GM23248 (cell line): ENCODE measurements around the gene VPS52. TPM values are rescaled to one million over a fixed set of nuclear protein-coding genes. Genes with fewer than 3 reads are reported as not detected.
"Not testable (repeated sequence)": the region's sequence is repeated elsewhere in the genome, so short reads cannot be mapped to it uniquely, and the experiment has no call there.

Experiments used
- DNase-seq: peaks from one replicate; pipeline ENCODE4 v3.0.0-alpha.2; 2015
- H2AFZ ChIP-seq: fragments of 200-600 bp; sonication (generic); 2 replicates; pipeline ENCODE4 v1.6.1; 2016; ENCODE audit warnings: antibody characterized with exemption
- H3F3A ChIP-seq: fragments of 200-600 bp; sonication (generic); 2 replicates; pipeline ENCODE4 v1.6.1; 2016; ENCODE audit warnings: mild to moderate bottlenecking, antibody characterized with exemption, mixed run types; ENCODE audit not compliant: insufficient read depth
- H3K27ac ChIP-seq: fragments of 200-600 bp; sonication (generic); 2 replicates; pipeline ENCODE4 v1.5.1; 2016; ENCODE audit warnings: mild to moderate bottlenecking
- H3K27me3 ChIP-seq: fragments of 200-600 bp; sonication (generic); replicated peaks from 2 replicates; pipeline ENCODE4 v1.6.1; 2016; ENCODE audit warnings: mild to moderate bottlenecking; ENCODE audit not compliant: insufficient read depth
- H3K36me3 ChIP-seq: fragments of 200-600 bp; sonication (generic); 2 replicates; pipeline ENCODE4 v1.6.1; 2016; ENCODE audit warnings: low read depth, mild to moderate bottlenecking
- H3K4me1 ChIP-seq: fragments of 200-600 bp; sonication (generic); 2 replicates; pipeline ENCODE4 v1.6.1; 2016; ENCODE audit warnings: mild to moderate bottlenecking; ENCODE audit not compliant: insufficient read depth
- H3K4me2 ChIP-seq: fragments of 200-600 bp; sonication (generic); one replicate; pipeline ENCODE4 v1.6.1; 2016; ENCODE audit warnings: mild to moderate bottlenecking; ENCODE audit not compliant: unreplicated experiment
- H3K4me3 ChIP-seq: fragments of 200-600 bp; sonication (generic); 2 replicates; pipeline ENCODE4 v1.5.1; 2016; ENCODE audit warnings: mild to moderate bottlenecking
- H3K79me2 ChIP-seq: fragments of 200-600 bp; sonication (generic); 2 replicates; pipeline ENCODE4 v1.6.1; 2016; ENCODE audit warnings: mild to moderate bottlenecking; ENCODE audit not compliant: insufficient read depth
- H3K9ac ChIP-seq: fragments of 200-600 bp; sonication (generic); 2 replicates; pipeline ENCODE4 v1.6.1; 2016; ENCODE audit warnings: mild to moderate bottlenecking
- H3K9me2 ChIP-seq: fragments of 200-600 bp; sonication (generic); 2 replicates; pipeline ENCODE4 v1.6.1; 2016; ENCODE audit warnings: mixed run types, mild to moderate bottlenecking, moderate library complexity; ENCODE audit not compliant: insufficient read depth
- H3K9me3 ChIP-seq: fragments of 200-600 bp; sonication (generic); one replicate; pipeline ENCODE4 v1.6.1; 2017; ENCODE audit warnings: low read depth
- H4K20me1 ChIP-seq: fragments of 200-600 bp; sonication (generic); 2 replicates; pipeline ENCODE4 v1.6.0; 2016; ENCODE audit not compliant: insufficient read depth
- EZH2 ChIP-seq: fragments of 200-600 bp; sonication (generic); IDR thresholded peaks from 2 replicates; pipeline ENCODE4 v1.6.1; 2018; ENCODE audit warnings: antibody characterized with exemption, mild to moderate bottlenecking; ENCODE audit not compliant: insufficient read depth, poor library complexity, severe bottlenecking
- EZH2phosphoT487 ChIP-seq: fragments of 200-600 bp; sonication (generic); IDR thresholded peaks from 2 replicates; pipeline ENCODE4 v1.6.1; 2018; ENCODE audit warnings: antibody characterized with exemption, moderate library complexity, mild to moderate bottlenecking, low read depth; ENCODE audit not compliant: insufficient read depth
- WGBS, 2 experiments: methylation state at CpG; one replicate each; pipeline ENCODE4 v1.1.6; 2015 to 2017; ENCODE audit warnings: low lambda C conversion rate in 2 of 2, low coverage in 1 of 2; ENCODE audit errors: missing lambda C conversion rate in 2 of 2; 5-methylcytosine and 5-hydroxymethylcytosine counted together
- in situ Hi-C: fragments of 300-500 bp; cut with MboI; formaldehyde crosslinking; loops from 2 replicates; pipeline ENCODE4 v1.15.0; 2020
- polyA plus RNA-seq: library from polyadenylated mRNA; unstranded; fragments of >200 nt; fragmentation: Nextera tagmentation; extraction: Ambion mirVana; gene quantifications from 2 replicates; pipeline ENCODE4 v1.2.1, GENCODE V29; 2016
- total RNA-seq: library from RNA; depleted of rRNA; stranded (reverse); fragments of >200 nt; shearing (Covaris generic); gene quantifications from 2 replicates; pipeline ENCODE4 v1.2.3, GENCODE V29; 2014

The VPS52 gene
- total and polyA plus RNA-seq, 2 experiments from 2014 or later = 32.3 to 33.9 TPM

GRCh38 chr6:33236852-33237251 lies 34.8 kb downstream of the VPS52 start:
- H3K9me3 ChIP-seq = no peaks in the 10 kb centered on the region
- no peaks in the 10 kb centered on the region for H4K20me1 ChIP-seq
- H3K4me3 ChIP-seq = no peak overlapping the region
- H3K79me2 ChIP-seq = no peaks in the 10 kb centered on the region
- peaks cover 27% of the 10 kb centered on the region for H3K27me3 ChIP-seq
- H3K36me3 ChIP-seq = no peaks in the 10 kb centered on the region
- no peaks in the 10 kb centered on the region for H3K9me2 ChIP-seq
- DNase-seq = no peak
- TF ChIP-seq EZH2phosphoT487 (no peak), EZH2 (no peak)
- no peaks in the 10 kb centered on the region for H3K4me1 ChIP-seq
- no peak overlapping the region for H3K4me2 ChIP-seq
- H3K27ac ChIP-seq = no peak overlapping the region
- WGBS, 2 experiments = 59 to 66% methylated on average over 6 of the region's 6 CpGs
- no peaks in the 10 kb centered on the region for H3F3A ChIP-seq
- H2AFZ ChIP-seq = no peak overlapping the region
- in situ Hi-C loops = no loop called here
- H3K9ac ChIP-seq = no peak overlapping the region

DNA sequence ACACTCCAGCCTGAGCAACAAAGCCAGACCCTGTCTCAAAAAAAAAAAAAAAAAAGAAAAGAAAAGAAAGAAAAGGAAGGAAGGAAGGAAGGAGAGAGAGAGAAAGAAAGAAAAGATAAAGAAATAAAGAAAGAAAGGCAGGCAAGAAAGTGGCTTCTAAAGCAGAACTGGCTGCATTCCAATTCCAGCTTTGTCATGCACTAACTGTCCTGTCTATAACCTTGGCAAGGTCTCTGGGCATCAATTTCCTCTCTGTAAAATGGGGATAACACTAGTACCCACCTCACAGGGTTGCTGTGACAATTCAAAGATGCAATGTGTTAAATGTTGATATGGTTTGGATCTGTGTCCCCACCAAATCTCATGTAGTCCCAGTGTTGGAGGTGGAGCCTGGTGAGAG lies 35.3 kb downstream of the VPS52 start:
- H3K9me3 ChIP-seq = no peaks in the 10 kb centered on the region
- H4K20me1 ChIP-seq = no peaks in the 10 kb centered on the region
- no peak overlapping the region for H3K27ac ChIP-seq
- H3K4me3 ChIP-seq = no peak overlapping the region
- no peaks in the 10 kb centered on the region for H3K9me2 ChIP-seq
- no peak overlapping the region for H3K4me2 ChIP-seq
- peaks cover 31% of the 10 kb centered on the region for H3K27me3 ChIP-seq
- H3F3A ChIP-seq = no peaks in the 10 kb centered on the region
- H3K36me3 ChIP-seq = no peaks in the 10 kb centered on the region
- H2AFZ ChIP-seq = no peak overlapping the region
- H3K79me2 ChIP-seq = no peaks in the 10 kb centered on the region
- no peak overlapping the region for H3K9ac ChIP-seq
- no peaks in the 10 kb centered on the region for H3K4me1 ChIP-seq
- in situ Hi-C loops = no loop called here
- TF ChIP-seq EZH2 (no peak), EZH2phosphoT487 (no peak)
- no peak for DNase-seq

- WGBS, 2 experiments = 10% methylated on average over 6 of the region's 6 CpGs
- no peaks in the 10 kb centered on the region for H3F3A ChIP-seq
- TF ChIP-seq EZH2 (no peak), EZH2phosphoT487 (no peak)
- no peaks in the 10 kb centered on the region for H3K79me2 ChIP-seq
- no peak overlapping the region for H2AFZ ChIP-seq
- H3K9me3 ChIP-seq = no peaks in the 10 kb centered on the region
- no peak overlapping the region for H3K4me3 ChIP-seq
- no peaks in the 10 kb centered on the region for H3K9me2 ChIP-seq
- H3K9ac ChIP-seq = no peak overlapping the region
- H3K4me1 ChIP-seq = no peaks in the 10 kb centered on the region
- no peak for DNase-seq
- peaks cover 38% of the 10 kb centered on the region for H3K27me3 ChIP-seq
- in situ Hi-C loops = no loop called here
- H3K27ac ChIP-seq = no peak overlapping the region
- H3K36me3 ChIP-seq = no peaks in the 10 kb centered on the region
- H3K4me2 ChIP-seq = no peak overlapping the region
- no peaks in the 10 kb centered on the region for H4K20me1 ChIP-seq
These were observed 36.4 kb downstream of the VPS52 start for GRCh38 chr6:33235221-33235634.

GRCh38 chr6:33226503-33227120 lies 45.1 kb downstream of the VPS52 start:
- in situ Hi-C loops, H3K36me3 ChIP-seq, DNase-seq, H3F3A ChIP-seq, H2AFZ ChIP-seq, H3K27ac ChIP-seq, H3K79me2 ChIP-seq, H3K4me1 ChIP-seq, H3K9me3 ChIP-seq, H3K9ac ChIP-seq, H3K4me3 ChIP-seq, H4K20me1 ChIP-seq, H3K4me2 ChIP-seq, H3K9me2 ChIP-seq: not testable (repeated sequence)
- 28 to 34% methylated on average over 14 of the region's 14 CpGs for WGBS, 2 experiments
- peaks cover 26% of the 10 kb centered on the region for H3K27me3 ChIP-seq

DNA sequence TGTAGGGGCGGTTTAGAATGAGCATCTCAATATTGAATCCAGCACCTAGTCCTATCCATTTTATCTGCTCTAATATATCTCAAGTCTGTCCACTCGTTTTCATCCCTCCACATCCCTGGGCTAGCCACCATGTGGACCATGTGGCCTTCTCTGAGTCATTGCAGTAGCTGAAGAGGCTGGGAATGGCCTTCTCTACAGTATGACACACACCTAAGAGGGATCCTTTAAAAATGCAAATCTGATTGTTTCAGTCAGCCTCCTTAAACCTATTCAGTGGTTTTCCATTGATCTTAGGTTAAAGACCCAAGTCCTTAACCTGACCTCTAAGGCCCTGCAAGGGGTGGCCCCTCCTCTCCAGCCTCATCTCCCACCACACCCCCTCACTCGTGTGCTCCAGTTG lies 54.0 kb downstream of the VPS52 start:
- Histone ChIP-seq H3K9me3 (no peaks in the 10 kb centered on the region), H3K9ac (no peak overlapping the region), H2AFZ (no peak overlapping the region), H3K4me3 (no peak overlapping the region), H3K4me2 (no peak overlapping the region), H4K20me1 (no peaks in the 10 kb centered on the region), H3K27me3 (peaks cover 7% of the 10 kb centered on the region; the same call in 1 of the 2 replicates), H3F3A (peaks cover 9% of the 10 kb centered on the region; the same call in 1 of the 2 replicates), H3K79me2 (no peaks in the 10 kb centered on the region), H3K9me2 (no peaks in the 10 kb centered on the region), H3K4me1 (peaks cover 3% of the 10 kb centered on the region), H3K36me3 (no peaks in the 10 kb centered on the region), H3K27ac (no peak overlapping the region)
- in situ Hi-C loops = no loop called here
- 36 to 41% methylated on average over 3 of the region's 3 CpGs for WGBS, 2 experiments
- TF ChIP-seq EZH2 = no peak
- TF ChIP-seq EZH2phosphoT487 = no peak
- peak; percentile 56 for DNase-seq
